ENCODE results near the gene TCEA2.

DNA sequence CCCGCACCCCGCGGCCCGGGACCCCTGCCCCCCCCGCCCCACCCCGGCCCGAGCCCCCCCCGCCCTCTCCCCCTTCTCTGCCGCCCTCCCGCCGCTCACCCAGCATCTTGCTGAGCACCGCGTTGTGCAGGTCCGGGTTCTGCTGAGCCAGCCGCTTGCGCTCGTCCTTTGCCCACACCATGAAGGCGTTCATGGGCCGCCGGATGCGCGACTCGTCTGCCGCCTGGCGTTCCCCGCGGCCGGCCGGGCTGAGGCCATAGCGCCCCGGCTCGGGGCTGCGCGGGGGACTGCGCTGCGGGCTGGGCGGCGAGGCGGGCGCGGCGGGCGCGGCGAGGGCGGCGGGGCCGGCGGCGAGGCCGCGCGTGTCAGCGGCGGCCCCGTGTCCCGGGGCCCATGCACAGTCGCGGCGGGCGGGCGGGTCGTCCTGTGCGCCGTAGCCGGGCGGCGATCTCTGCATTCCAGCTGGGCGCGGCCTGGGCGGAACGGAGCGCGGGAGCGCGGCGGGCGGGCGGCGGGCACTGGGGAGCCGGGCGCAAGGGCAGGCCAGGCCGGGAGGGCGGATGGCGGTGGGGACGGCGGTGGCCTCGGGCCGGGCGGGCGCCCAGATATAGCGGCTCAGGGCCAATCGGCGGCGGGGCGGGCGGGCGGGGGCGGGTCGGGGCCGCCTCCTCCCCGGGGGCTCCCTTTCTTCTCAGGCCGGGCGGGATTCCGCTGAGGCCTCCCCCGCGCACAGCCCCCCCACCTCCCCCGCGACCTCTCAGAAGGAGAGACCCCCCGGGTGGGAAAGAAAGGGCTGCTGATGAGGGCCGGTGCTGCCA is 13.7 kb upstream of the TCEA2 start, which contains the start of gene SOX18:
- TF ChIP-seq, protein P1, sequence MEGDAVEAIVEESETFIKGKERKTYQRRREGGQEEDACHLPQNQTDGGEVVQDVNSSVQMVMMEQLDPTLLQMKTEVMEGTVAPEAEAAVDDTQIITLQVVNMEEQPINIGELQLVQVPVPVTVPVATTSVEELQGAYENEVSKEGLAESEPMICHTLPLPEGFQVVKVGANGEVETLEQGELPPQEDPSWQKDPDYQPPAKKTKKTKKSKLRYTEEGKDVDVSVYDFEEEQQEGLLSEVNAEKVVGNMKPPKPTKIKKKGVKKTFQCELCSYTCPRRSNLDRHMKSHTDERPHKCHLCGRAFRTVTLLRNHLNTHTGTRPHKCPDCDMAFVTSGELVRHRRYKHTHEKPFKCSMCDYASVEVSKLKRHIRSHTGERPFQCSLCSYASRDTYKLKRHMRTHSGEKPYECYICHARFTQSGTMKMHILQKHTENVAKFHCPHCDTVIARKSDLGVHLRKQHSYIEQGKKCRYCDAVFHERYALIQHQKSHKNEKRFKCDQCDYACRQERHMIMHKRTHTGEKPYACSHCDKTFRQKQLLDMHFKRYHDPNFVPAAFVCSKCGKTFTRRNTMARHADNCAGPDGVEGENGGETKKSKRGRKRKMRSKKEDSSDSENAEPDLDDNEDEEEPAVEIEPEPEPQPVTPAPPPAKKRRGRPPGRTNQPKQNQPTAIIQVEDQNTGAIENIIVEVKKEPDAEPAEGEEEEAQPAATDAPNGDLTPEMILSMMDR (conservative IDR thresholded peaks at IDR 0.05; ENCODE audit: low read length) = no peak
- no peak for TF ChIP-seq EZH2phosphoT487 (IDR thresholded peaks at IDR 0.05; ENCODE audit: borderline replicate concordance)
